GM12874 (cell line): ENCODE measurements around the gene FZD2.

Experiments used
- CTCF ChIP-seq: IDR thresholded peaks from 2 replicates; pipeline ENCODE4 v1.5.1; 2011; ENCODE audit warnings: low read depth, mild to moderate bottlenecking, control low read depth, low read length, moderate library complexity; ENCODE audit not compliant: insufficient read depth

FZD2 gene

GRCh38 chr17:44608727-44609435, 51.6 kb downstream of the FZD2 start:
- no peak for TF ChIP-seq CTCF

DNA sequence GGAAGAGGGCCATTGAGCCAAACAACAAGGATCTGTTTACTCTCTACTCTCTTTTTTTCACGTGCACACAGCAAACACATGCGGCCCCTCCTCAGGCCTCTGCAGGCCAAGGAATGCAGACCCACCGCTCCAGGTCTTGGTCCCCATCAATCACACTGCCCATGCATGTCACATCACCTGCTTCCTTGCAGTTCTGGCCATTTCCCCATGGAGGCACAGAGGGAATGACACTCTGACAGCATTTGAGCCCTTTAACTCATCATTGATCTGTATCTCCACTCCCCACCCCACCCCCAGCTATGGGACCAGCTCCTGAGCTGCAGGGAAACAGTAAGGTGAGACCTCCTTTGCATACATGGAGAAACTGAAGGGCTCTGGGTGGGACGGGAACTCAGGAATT, 53.0 kb downstream of the FZD2 start:
- no peak for TF ChIP-seq CTCF
